GM12878 (cell line): ENCODE data around the gene NUP93. TPM values are rescaled to one million over a fixed set of nuclear protein-coding genes. Genes with fewer than 3 reads are reported as not detected.

Experiments
- BCL3 ChIP-seq: IDR thresholded peaks from 2 replicates; pipeline ENCODE4 v1.6.1; 2011; ENCODE audit warnings: borderline replicate concordance, low read depth, mild to moderate bottlenecking, moderate library complexity, low read length; ENCODE audit not compliant: insufficient read depth, poor library complexity, severe bottlenecking
- CTCF ChIP-seq, 3 experiments: IDR thresholded peaks in 2 of 3; conservative IDR thresholded peaks in 1 of 3; 2 replicates each; pipeline ENCODE4 v1.5.1; 2011; ENCODE audit warnings: low read depth in 3 of 3, low read length in 3 of 3, mild to moderate bottlenecking in 3 of 3, control low read depth in 2 of 3, moderate library complexity in 2 of 3, inconsistent platforms in 1 of 3, mixed read lengths in 1 of 3; ENCODE audit not compliant: control insufficient read depth in 2 of 3, insufficient read depth in 1 of 3; ENCODE audit errors: extremely low read depth in 1 of 3
- E2F4 ChIP-seq: IDR thresholded peaks from 2 replicates; pipeline ENCODE4 v1.6.1; 2012; ENCODE audit warnings: low read depth, low read length, improper control_type of control experiment
- IKZF2 ChIP-seq, 2 experiments: fragments of 450-650 bp; IDR thresholded peaks; 2 replicates each; pipeline ENCODE4 v1.6.1; 2017; ENCODE audit warnings: mild to moderate bottlenecking in 2 of 2, moderate library complexity in 2 of 2
- IRF3 ChIP-seq: fragments of 450-650 bp; IDR thresholded peaks from 2 replicates; pipeline ENCODE4 v1.6.1; 2014; ENCODE audit warnings: mild to moderate bottlenecking
- JUNB ChIP-seq: IDR thresholded peaks from 2 replicates; pipeline ENCODE4 v1.6.1; 2016; ENCODE audit warnings: antibody characterized with exemption, mild to moderate bottlenecking
- KAT2A ChIP-seq: conservative IDR thresholded peaks from 2 replicates; pipeline ENCODE4 v1.6.1; 2011; ENCODE audit warnings: low read depth, low read length; ENCODE audit not compliant: control insufficient read depth
- KDM1A ChIP-seq: fragments of 200-600 bp; sonication (generic); IDR thresholded peaks from 2 replicates; pipeline ENCODE4 v1.6.1; 2016; ENCODE audit warnings: borderline replicate concordance
- MEF2B ChIP-seq: fragments of 450-650 bp; IDR thresholded peaks from 2 replicates; pipeline ENCODE4 v1.6.1; 2018; ENCODE audit warnings: mild to moderate bottlenecking, moderate library complexity; ENCODE audit not compliant: partially characterized antibody, poor library complexity, severe bottlenecking
- MLLT1 ChIP-seq: fragments of 450-650 bp; IDR thresholded peaks from 2 replicates; pipeline ENCODE4 v1.6.1; 2016; ENCODE audit warnings: mild to moderate bottlenecking
- MYB ChIP-seq: fragments of 150-350 bp; IDR thresholded peaks from 2 replicates; pipeline ENCODE4 v1.6.1; 2014; ENCODE audit warnings: mild to moderate bottlenecking, low read depth, low read length, borderline replicate concordance
- PAX5 ChIP-seq: IDR thresholded peaks from 2 replicates; pipeline ENCODE4 v1.6.1; 2011; ENCODE audit warnings: low read depth, low read length, borderline replicate concordance
- POLR2AphosphoS5 ChIP-seq: IDR thresholded peaks from 2 replicates; pipeline ENCODE4 v1.6.1; 2011; ENCODE audit warnings: mild to moderate bottlenecking, low read length, inconsistent platforms
- RB1 ChIP-seq: fragments of 450-650 bp; formaldehyde crosslinking; IDR thresholded peaks from 2 replicates; pipeline ENCODE4 v1.6.1; 2017; ENCODE audit warnings: mild to moderate bottlenecking, borderline replicate concordance
- RBBP5 ChIP-seq: fragments of 200-600 bp; sonication (generic); conservative IDR thresholded peaks from 2 replicates; pipeline ENCODE4 v1.6.1; 2016
- RUNX3 ChIP-seq: IDR thresholded peaks from 2 replicates; pipeline ENCODE4 v1.6.1; 2012; ENCODE audit warnings: low read length, inconsistent platforms
- SMAD1 ChIP-seq: fragments of 450-650 bp; IDR thresholded peaks from 2 replicates; pipeline ENCODE4 v1.6.1; 2018; ENCODE audit warnings: mild to moderate bottlenecking, low read depth; ENCODE audit not compliant: partially characterized antibody
- SMC3 ChIP-seq: IDR thresholded peaks from 2 replicates; pipeline ENCODE4 v1.6.1; 2011; ENCODE audit warnings: low read length, improper control_type of control experiment, borderline replicate concordance
- SREBF2 ChIP-seq: IDR thresholded peaks from 2 replicates; pipeline ENCODE4 v1.6.1; 2012; ENCODE audit warnings: mild to moderate bottlenecking, low read length
- TARDBP ChIP-seq: IDR thresholded peaks from 2 replicates; pipeline ENCODE4 v1.6.1; 2016; ENCODE audit warnings: borderline replicate concordance
- TBL1XR1 ChIP-seq: IDR thresholded peaks from 2 replicates; pipeline ENCODE4 v1.6.1; 2012; ENCODE audit warnings: low read depth, low read length, improper control_type of control experiment
- USF2 ChIP-seq: IDR thresholded peaks from 2 replicates; pipeline ENCODE4 v1.6.1; 2011; ENCODE audit warnings: low read depth, low read length, improper control_type of control experiment, borderline replicate concordance
- polyA plus RNA-seq, 11 experiments: library from polyadenylated mRNA; depleted of rRNA in 4 of 11; unstranded in 6 of 11; stranded (reverse) in 5 of 11; fragments of >200 nt; fragmentation: Nextera tagmentation in 4 of 11; fragmentation: Illumina TruSeq in 1 of 11; extraction: Ambion mirVana in 4 of 11; extraction: Trizol in 1 of 11; gene quantifications; 1 replicate in 1 of 11; 2 replicates in 10 of 11; pipeline versions ENCODE4 v1.2.1 to v1.2.3, GENCODE V29; 2011 to 2016; ENCODE audit warnings: inconsistent platforms in 2 of 11, missing spikeins in 2 of 11, low read depth in 1 of 11
- total RNA-seq, 4 experiments: library from RNA; depleted of rRNA in 3 of 4; stranded (reverse); fragments of >200 nt in 3 of 4; fragmentation: Illumina TruSeq in 1 of 4; extraction: Trizol in 1 of 4; gene quantifications; 2 replicates each; pipeline versions ENCODE4 v1.2.1 to v1.2.3, GENCODE V29; 2013 to 2021

The NUP93 gene
- total and polyA plus RNA-seq, 10 of the 15 experiments (the other 5 are each of a cell fraction or from before 2014, with no cell fraction given) = 82.2 to 175 (median 101) TPM

- no peak for TF ChIP-seq CTCF (IDR thresholded peaks at IDR 0.05 in 2 of 3, conservative IDR thresholded peaks at IDR 0.05 in 1 of 3; ENCODE audit: control insufficient read depth in 2 of 3, extremely low read depth in 1 of 3, insufficient read depth in 1 of 3, low read depth in 3 of 3, low read length in 3 of 3)
- TF ChIP-seq MEF2B = peak; percentile 67
- TF ChIP-seq RUNX3 = peak; percentile 97
- TF ChIP-seq RB1 = no peak
- TF ChIP-seq IRF3 = no peak
- TF ChIP-seq USF2 = no peak
- no peak for TF ChIP-seq E2F4
- TF ChIP-seq PAX5 = peak; percentile 54; the same call in 1 of the 2 replicates
- TF ChIP-seq SREBF2 = no peak
- TF ChIP-seq RBBP5 = no peak
- no peak for TF ChIP-seq MLLT1
- peak; percentile 79 to 80 for TF ChIP-seq IKZF2 (IDR thresholded peaks at IDR 0.05)
- no peak for TF ChIP-seq MYB
- TF ChIP-seq TBL1XR1 = 0 out of 2 replicates have a peak, but pooled peaks have one; percentile 40
- no peak for TF ChIP-seq KDM1A
- no peak for TF ChIP-seq POLR2AphosphoS5
- no peak for TF ChIP-seq SMC3
- TF ChIP-seq TARDBP = no peak; the same call in 1 of the 2 replicates
- TF ChIP-seq KAT2A = no peak
- no peak for TF ChIP-seq BCL3
- no peak for TF ChIP-seq SMAD1
- peak; percentile 78 for TF ChIP-seq JUNB
Measured at GRCh38 chr16:56898847-56899246, 168.9 kb downstream of the NUP93 start (continued).
